Measurements from ENCODE around the gene P2RY6. TPM values are rescaled to one million over a fixed set of nuclear protein-coding genes. Genes with fewer than 3 reads are reported as not detected.

P2RY6 gene
- total RNA-seq, 1 experiment from 2014 or later: not detected

GRCh38 chr11:73287400-73288101 lies 15.4 kb downstream of the P2RY6 start:
- H3K27me3 ChIP-seq (ENCODE audit: insufficient read depth, low read length): no peaks in the 10 kb centered on the region
- H3K27ac Mint-ChIP-seq: no peak overlapping the region
- TF ChIP-seq CTCF (conservative IDR thresholded peaks at IDR 0.05): no peak
- H2BK20ac ChIP-seq (ENCODE audit: low read depth, low read length, poor library complexity, severe bottlenecking): no peak overlapping the region
- H2BK12ac ChIP-seq (ENCODE audit: insufficient read length, low read depth, low read length): no peak overlapping the region
- H3K4me3 Mint-ChIP-seq: no peak overlapping the region
- H3K27me3 Mint-ChIP-seq (ENCODE audit: low read depth): peaks cover 38% of the 10 kb centered on the region
- H3K27ac ChIP-seq (ENCODE audit: insufficient read length, low read depth, low read length): no peak overlapping the region
- H3K56ac ChIP-seq (ENCODE audit: insufficient read length, low read depth, low read length): no peak overlapping the region
- no peak overlapping the region for H3K9ac ChIP-seq (ENCODE audit: extremely low read depth, insufficient read length, low read length)
- no peaks in the 10 kb centered on the region for H3K36me3 Mint-ChIP-seq (ENCODE audit: insufficient read depth in 1 of 3, low read depth in 3 of 3)
- H4K91ac ChIP-seq (ENCODE audit: insufficient read length, low read depth, low read length): no peak overlapping the region
- no peaks in the 10 kb centered on the region for H3K9me3 ChIP-seq (ENCODE audit: control insufficient read depth, low read depth, low read length)
- H3K79me2 ChIP-seq (ENCODE audit: insufficient read depth, low read length): no peaks in the 10 kb centered on the region
- no peak overlapping the region for H3K23ac ChIP-seq (ENCODE audit: insufficient read length, low read depth, low read length)
- no peak overlapping the region for H2BK5ac ChIP-seq (ENCODE audit: insufficient read length, low read length)
- H2AK5ac ChIP-seq (ENCODE audit: insufficient read length, low read length): no peak overlapping the region
- WGBS (ENCODE audit: extremely low coverage, insufficient read length, low lambda C conversion rate): no CpG with 5 or more reads among the region's 10 CpGs
- DNase-seq: no peak
- H3K4me2 ChIP-seq (ENCODE audit: insufficient read depth, insufficient read length, low read length): no peak overlapping the region
- no peak overlapping the region for H3K4ac ChIP-seq (ENCODE audit: low read depth, low read length)
- no peaks in the 10 kb centered on the region for H3K23me2 ChIP-seq (ENCODE audit: insufficient read length, low read depth, low read length, poor library complexity, severe bottlenecking)
- no peak overlapping the region for H2BK120ac ChIP-seq (ENCODE audit: low read depth, low read length, poor library complexity, severe bottlenecking)
- H2BK15ac ChIP-seq (ENCODE audit: low read depth, low read length): no peak overlapping the region
- H2AFZ ChIP-seq (ENCODE audit: low read length): no peak overlapping the region
- H3K4me1 Mint-ChIP-seq: peaks cover 6 to 12% of the 10 kb centered on the region in 2 experiments
- no peaks in the 10 kb centered on the region for H3K79me1 ChIP-seq (ENCODE audit: insufficient read depth, low read depth, low read length, poor library complexity, severe bottlenecking)
- H4K8ac ChIP-seq (replicated peaks; ENCODE audit: insufficient read length, low read depth, low read length): no peak overlapping the region
- H4K5ac ChIP-seq (ENCODE audit: insufficient read length, low read depth, low read length): no peak overlapping the region
- H3K14ac ChIP-seq (ENCODE audit: insufficient read depth, low read length): no peak overlapping the region
- no peaks in the 10 kb centered on the region for H3K4me1 ChIP-seq (ENCODE audit: insufficient read depth, low read length)
- H3K9me3 Mint-ChIP-seq: no peaks in the 10 kb centered on the region
- H4K20me1 ChIP-seq (ENCODE audit: control insufficient read depth, insufficient read depth, insufficient read length): no peaks in the 10 kb centered on the region
- no peak overlapping the region for H3T11ph ChIP-seq (ENCODE audit: low read length)
- H3K18ac ChIP-seq (ENCODE audit: insufficient read length, low read depth, low read length): no peak overlapping the region

Data from H9 (cell line).